Lower leg skin (tissue), 4 donors: Measurements from ENCODE around the gene NFIA. TPM values are rescaled to one million over a fixed set of nuclear protein-coding genes. Genes with fewer than 3 reads are reported as not detected.

Experiments used
- DNase-seq, 2 donors: peaks; one replicate each; pipeline ENCODE4 v3.0.0-alpha.2; 2019; ENCODE audit warnings: low spot score in 2 of 2
- H3K4me3 ChIP-seq: fragments of 200-600 bp; sonication (generic); 2 replicates; pipeline ENCODE4 v1.5.1; 2017; ENCODE audit warnings: mild to moderate bottlenecking, low read depth; ENCODE audit not compliant: poor library complexity, severe bottlenecking
- POLR2A ChIP-seq, 2 donors: fragments of 450-650 bp; IDR thresholded peaks; one replicate each; pipeline ENCODE4 v1.6.1; 2016 to 2017; ENCODE audit warnings: antibody characterized with exemption in 2 of 2, mild to moderate bottlenecking in 1 of 2, moderate library complexity in 1 of 2
- WGBS, 2 donors: methylation state at CpG; one replicate each; pipeline ENCODE4 v1.1.5; 2018; 5-methylcytosine and 5-hydroxymethylcytosine counted together
- intact Hi-C: fragments of 100-400 bp; cut with DNase I; formaldehyde crosslinking; loops from one replicate; pipeline ENCODE4 v1.15.0; 2023; ENCODE audit warnings: low total_unique reads
- total RNA-seq, 4 donors: library from RNA; depleted of rRNA; stranded (reverse); fragments of >200 nt; gene quantifications; one replicate each; pipeline ENCODE4 v1.1.0, GENCODE V29; 2016
- TF ChIP-seq, protein P1 (sequence below), 3 donors: fragments of 450-650 bp; IDR thresholded peaks; one replicate each; pipeline ENCODE4 v1.5.1; 2016; ENCODE audit warnings: antibody characterized with exemption in 3 of 3, mild to moderate bottlenecking in 3 of 3, moderate library complexity in 2 of 3

The NFIA gene
- total RNA-seq, 4 donors from 2014 or later = 26.0 to 32.5 (median 30.3) TPM

DNA sequence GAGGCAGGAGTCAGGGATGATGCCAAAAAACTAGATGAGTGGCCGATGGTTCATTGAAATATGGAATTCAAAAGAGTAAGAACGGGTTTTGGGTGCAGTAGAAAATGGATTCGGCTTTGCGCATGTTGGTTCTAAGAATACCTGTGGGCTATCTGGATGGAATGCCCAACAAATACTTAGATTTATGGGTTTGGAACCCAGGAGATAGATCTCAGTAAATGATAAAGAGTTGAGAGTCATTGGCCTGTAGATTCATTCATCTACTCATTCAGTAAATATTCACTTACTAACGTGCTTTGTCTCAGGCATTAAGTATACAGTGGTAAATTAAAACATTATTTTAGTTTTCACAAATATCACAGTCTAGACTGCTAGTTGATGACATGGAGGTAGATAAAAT, 247.7 kb downstream of the NFIA start:
- intact Hi-C loops = loop anchor here (10.0 kb wide), 1 partner anchor 275 kb away; no protein-coding TSS in a partner anchor
- WGBS, 2 donors = 63 to 67% methylated on average over 5 of the region's 5 CpGs

DNA sequence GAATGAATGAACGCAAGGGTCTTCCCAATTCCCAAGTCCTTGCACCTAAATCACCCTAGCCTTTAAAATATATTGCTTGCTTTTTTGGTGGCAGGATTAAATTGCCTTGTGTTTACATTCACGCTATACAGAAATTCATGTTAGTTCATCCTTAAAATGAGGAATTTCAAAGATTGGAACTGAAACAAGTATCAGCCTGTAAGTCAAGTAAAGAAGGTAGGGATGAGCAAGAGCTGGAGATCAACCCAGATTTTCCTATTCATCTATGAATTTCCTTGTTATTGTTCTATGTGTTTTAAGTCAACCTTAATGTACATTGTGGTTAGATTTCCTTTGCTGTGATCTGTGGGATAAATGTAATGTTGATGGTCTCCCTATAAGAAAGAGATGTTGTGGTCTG, 248.2 kb downstream of the NFIA start:
- no peak overlapping the region for H3K4me3 ChIP-seq
- TF ChIP-seq, protein P1, sequence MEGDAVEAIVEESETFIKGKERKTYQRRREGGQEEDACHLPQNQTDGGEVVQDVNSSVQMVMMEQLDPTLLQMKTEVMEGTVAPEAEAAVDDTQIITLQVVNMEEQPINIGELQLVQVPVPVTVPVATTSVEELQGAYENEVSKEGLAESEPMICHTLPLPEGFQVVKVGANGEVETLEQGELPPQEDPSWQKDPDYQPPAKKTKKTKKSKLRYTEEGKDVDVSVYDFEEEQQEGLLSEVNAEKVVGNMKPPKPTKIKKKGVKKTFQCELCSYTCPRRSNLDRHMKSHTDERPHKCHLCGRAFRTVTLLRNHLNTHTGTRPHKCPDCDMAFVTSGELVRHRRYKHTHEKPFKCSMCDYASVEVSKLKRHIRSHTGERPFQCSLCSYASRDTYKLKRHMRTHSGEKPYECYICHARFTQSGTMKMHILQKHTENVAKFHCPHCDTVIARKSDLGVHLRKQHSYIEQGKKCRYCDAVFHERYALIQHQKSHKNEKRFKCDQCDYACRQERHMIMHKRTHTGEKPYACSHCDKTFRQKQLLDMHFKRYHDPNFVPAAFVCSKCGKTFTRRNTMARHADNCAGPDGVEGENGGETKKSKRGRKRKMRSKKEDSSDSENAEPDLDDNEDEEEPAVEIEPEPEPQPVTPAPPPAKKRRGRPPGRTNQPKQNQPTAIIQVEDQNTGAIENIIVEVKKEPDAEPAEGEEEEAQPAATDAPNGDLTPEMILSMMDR (IDR thresholded peaks at IDR 0.05) = no peak
- 91 to 93% methylated on average over 2 of the region's 2 CpGs for WGBS, 2 donors
- no peak for DNase-seq
- intact Hi-C loops = loop anchor here (10.0 kb wide), 1 partner anchor 276 kb away; no protein-coding TSS in a partner anchor

More for the DNA sequence above, 247.7 kb downstream of the NFIA start:
- no peak for DNase-seq
- H3K4me3 ChIP-seq = no peak overlapping the region
- TF ChIP-seq, protein P1 (IDR thresholded peaks at IDR 0.05) = no peak
- TF ChIP-seq POLR2A (IDR thresholded peaks at IDR 0.05) = no peak

DNA sequence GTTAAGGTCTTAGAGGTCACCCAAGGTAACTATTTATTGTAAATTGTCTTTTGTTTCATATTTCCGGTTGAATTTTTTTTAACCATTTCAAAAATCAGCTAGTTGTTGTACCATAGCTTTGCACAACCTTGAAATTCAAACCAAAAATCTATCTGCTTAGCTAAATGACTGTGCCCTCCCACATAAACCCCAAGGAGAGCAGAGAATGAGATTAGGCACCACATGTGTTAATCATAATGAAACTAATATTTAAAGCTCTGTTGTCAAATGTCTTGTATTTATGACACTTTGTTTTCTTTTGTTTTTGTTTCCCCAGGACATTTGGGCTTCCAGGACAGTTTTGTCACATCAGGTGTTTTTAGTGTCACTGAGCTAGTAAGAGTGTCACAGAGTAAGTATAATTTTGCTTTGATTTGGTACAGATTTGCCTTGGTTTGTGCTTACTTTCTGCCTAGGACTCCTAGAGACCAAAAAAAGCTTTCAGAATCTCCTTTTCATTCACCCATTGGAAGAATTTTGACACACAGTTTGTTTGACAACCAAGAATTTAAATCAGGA, 249.9 kb downstream of the NFIA start:
- WGBS, 2 donors = 57 to 59% methylated on average over 1 of the region's 1 CpG
- DNase-seq = no peak
- H3K4me3 ChIP-seq = no peak overlapping the region
- TF ChIP-seq, protein P1 (IDR thresholded peaks at IDR 0.05) = no peak
- no peak for TF ChIP-seq POLR2A (IDR thresholded peaks at IDR 0.05)
- intact Hi-C loops = loop anchor here (10.0 kb wide), 1 partner anchor 277 kb away; no protein-coding TSS in a partner anchor

DNA sequence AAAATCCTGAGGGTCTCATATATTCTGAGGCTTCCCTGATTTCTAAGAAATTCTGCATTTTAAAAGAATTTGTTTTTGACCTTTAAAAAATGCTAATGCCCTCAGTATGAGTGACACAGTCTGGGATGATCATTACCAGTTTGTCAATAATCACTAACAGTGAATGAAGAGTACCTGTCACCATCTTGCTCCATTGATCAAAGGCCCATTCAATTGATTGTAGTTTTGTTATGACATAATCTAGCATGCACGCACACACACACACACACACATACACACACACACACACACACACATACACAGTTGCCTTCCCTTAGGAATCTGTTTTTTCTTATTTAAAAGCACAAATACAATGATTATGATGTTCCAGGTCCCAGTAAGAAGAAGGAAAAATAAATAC, 250.4 kb downstream of the NFIA start:
- intact Hi-C loops = loop anchor here (10.0 kb wide), 1 partner anchor 278 kb away; no protein-coding TSS in a partner anchor
- WGBS, 2 donors = 86 to 100% methylated on average over 1 of the region's 1 CpG
- no peak for DNase-seq
- H3K4me3 ChIP-seq = no peak overlapping the region
- TF ChIP-seq POLR2A (IDR thresholded peaks at IDR 0.05) = no peak

DNA sequence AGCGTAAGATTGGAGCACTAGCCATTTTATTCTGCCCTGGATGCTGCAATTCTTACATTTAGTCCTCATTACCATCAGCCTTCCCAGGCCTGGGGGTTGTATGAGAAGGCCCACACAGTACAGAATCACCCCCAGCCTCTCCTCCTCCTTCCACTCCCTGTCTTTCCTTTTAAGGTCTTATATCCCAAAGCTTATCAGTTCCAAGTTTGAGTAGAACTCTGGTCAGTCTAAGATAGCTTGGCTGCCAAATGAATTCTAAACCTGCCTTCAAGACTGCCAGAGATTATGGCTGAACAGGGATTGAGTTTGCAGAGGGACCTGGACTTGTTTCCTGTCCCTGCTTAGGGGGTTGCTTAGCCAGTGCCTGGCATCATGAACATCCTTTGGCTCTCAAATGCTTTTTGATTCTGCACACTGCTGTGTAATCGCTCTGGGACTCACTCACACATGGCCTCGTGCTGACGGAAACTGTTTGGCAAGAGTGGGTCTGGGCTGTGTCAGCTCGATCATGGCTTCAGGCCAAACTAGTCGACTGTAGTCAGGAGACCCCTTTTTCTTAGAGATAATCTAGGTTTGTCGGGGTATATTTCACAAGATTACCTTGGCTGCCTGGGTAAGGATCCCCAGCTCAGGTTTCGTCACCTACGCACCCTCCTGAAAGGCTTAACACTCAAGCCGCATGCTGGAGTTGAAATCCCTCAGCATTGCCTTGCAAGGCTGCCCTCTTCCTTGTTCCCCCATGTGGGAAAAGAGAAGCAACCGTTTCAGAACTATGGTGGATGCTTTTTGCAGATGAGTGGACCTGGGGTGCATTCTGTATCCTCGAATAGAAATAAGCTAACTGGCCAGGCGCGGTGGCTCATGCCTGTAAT, 252.6 kb downstream of the NFIA start:
- intact Hi-C loops = loop anchor here (10.0 kb wide), 1 partner anchor 280 kb away; no protein-coding TSS in a partner anchor
- WGBS, 2 donors = 78 to 80% methylated on average over 14 of the region's 14 CpGs
- H3K4me3 ChIP-seq = no peak overlapping the region
- DNase-seq = peak; percentile 47 to 90
- no peak for TF ChIP-seq POLR2A (IDR thresholded peaks at IDR 0.05)
- TF ChIP-seq, protein P1 (IDR thresholded peaks at IDR 0.05) = no peak

DNA sequence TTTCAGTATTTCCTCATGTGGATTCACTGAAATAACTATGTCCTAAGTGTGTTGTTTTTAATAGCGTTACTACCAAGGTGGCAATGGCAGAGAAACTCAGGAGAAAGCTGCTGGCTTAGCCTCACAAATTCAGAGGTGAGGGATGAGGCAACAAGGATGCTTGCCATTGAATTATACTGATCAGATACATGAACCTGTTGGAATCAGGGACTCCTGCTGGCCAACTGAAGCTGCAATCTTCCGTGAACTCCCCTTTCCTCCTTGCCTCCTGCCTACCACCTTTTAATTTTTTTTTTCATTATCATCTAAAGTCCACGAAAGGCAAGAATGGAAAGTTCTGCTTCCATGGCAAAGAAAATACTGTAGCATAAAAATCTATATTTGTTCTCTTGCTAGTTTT, 254.7 kb downstream of the NFIA start:
- intact Hi-C loops = loop anchor here (10.0 kb wide), 1 partner anchor 282 kb away; no protein-coding TSS in a partner anchor
- 61 to 68% methylated on average over 3 of the region's 3 CpGs for WGBS, 2 donors

More for the DNA sequence above, 254.7 kb downstream of the NFIA start:
- TF ChIP-seq, protein P1 (IDR thresholded peaks at IDR 0.05) = no peak
- no peak for TF ChIP-seq POLR2A (IDR thresholded peaks at IDR 0.05)
- DNase-seq = no peak
- no peak overlapping the region for H3K4me3 ChIP-seq
